SJCRH30 (cell line): ENCODE measurements around the gene ALDOB. TPM values are rescaled to one million over a fixed set of nuclear protein-coding genes. Genes with fewer than 3 reads are reported as not detected.

ENCODE experiments used
- DNase-seq, 2 experiments: peaks; one replicate each; pipeline ENCODE4 v3.0.0-alpha.2; 2015 to 2020
- H3K27ac ChIP-seq: fragments of 250-450 bp; sonication (Bioruptor Pico); 2 replicates; pipeline ENCODE4 v1.5.1; 2020; ENCODE audit warnings: mild to moderate bottlenecking, moderate library complexity
- H3K27me3 ChIP-seq: fragments of 250-450 bp; sonication (Bioruptor Pico); 2 replicates; pipeline ENCODE4 v1.5.1; 2020; ENCODE audit warnings: mild to moderate bottlenecking, moderate library complexity
- H3K36me3 ChIP-seq: fragments of 250-450 bp; sonication (Bioruptor Pico); 2 replicates; pipeline ENCODE4 v1.5.1; 2020; ENCODE audit warnings: mild to moderate bottlenecking, moderate library complexity
- H3K4me1 ChIP-seq: fragments of 250-450 bp; sonication (Bioruptor Pico); 2 replicates; pipeline ENCODE4 v1.5.1; 2020; ENCODE audit warnings: mild to moderate bottlenecking, moderate library complexity
- H3K4me3 ChIP-seq: fragments of 250-450 bp; sonication (Bioruptor Pico); 2 replicates; pipeline ENCODE4 v1.5.1; 2020; ENCODE audit warnings: mild to moderate bottlenecking, moderate library complexity
- H3K9me3 ChIP-seq: fragments of 250-450 bp; sonication (Bioruptor Pico); replicated peaks from 2 replicates; pipeline ENCODE4 v1.5.1; 2020; ENCODE audit warnings: mild to moderate bottlenecking, moderate library complexity
- total RNA-seq: library from RNA; depleted of rRNA; stranded (reverse); fragments of >200 nt; shearing (Covaris generic); gene quantifications from 2 replicates; pipeline ENCODE4 v1.2.3, GENCODE V29; 2014; rRNA removed

The ALDOB gene
- total RNA-seq: not detected in 2 replicates

DNA sequence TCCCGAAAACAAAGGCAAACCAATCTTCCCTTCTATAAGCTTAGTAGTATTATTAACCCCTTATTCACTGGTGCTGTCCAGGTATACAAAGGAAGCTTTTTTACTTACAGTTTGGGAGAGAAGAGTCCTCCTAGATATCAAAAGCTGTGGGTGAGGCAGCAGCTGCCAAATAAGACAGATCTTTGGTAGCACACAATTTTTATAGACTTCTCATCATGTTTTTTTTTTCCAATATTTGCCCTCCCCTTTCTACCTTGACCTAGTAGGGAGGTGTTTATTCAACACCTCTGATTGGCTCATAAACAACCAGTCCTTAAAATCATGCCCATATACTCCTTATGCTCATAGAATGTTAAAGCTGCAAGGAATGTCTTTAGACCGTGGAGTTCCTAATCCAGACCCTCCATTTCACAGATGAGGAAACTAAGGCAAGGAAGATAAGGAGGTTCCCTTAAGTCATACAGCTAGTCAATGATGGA is at the start of gene ALDOB:
Gene ALDOB, minus strand, starts transcription at position 174 of the 479 bp plus-strand sequence. CDS start 4,887 bp downstream, outside the sequence.
- H3K27me3 ChIP-seq: 0 out of 2 replicates have a peak, but pooled peaks cover 7% of the 10 kb centered on the region
- no peaks in the 10 kb centered on the region for H3K9me3 ChIP-seq
- DNase-seq: no peak
- no peaks in the 10 kb centered on the region for H3K36me3 ChIP-seq
- no peak within 1 kb of the TSS for H3K4me3 ChIP-seq
- no peaks in the 10 kb centered on the region for H3K4me1 ChIP-seq
- H3K27ac ChIP-seq: no peak within 1 kb of the TSS

DNA sequence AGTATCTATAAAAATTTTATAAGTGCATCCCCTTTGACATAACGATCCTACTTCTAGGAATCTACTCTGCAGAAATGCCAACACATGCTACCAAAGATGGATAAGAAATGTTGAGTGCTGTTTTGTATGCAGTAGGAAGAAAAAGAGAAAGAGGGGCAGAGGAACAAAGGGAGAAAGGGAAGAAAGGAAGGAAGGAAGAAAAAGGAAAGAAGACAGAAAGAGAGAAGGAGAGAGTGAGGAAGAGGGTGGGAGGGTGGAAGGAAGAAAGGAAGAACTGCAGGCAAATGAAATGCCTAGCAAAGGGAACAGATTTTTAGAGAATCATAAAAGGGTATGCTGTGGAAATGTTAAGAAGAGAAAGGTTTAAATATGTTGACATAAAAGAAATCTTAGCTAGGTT is 48.5 kb upstream of the ALDOB start:
- Histone ChIP-seq H3K9me3 (no peaks in the 10 kb centered on the region), H3K27ac (no peak overlapping the region), H3K36me3 (no peaks in the 10 kb centered on the region), H3K4me3 (no peak overlapping the region), H3K27me3 (no peaks in the 10 kb centered on the region), H3K4me1 (no peaks in the 10 kb centered on the region)
- no peak for DNase-seq

DNA sequence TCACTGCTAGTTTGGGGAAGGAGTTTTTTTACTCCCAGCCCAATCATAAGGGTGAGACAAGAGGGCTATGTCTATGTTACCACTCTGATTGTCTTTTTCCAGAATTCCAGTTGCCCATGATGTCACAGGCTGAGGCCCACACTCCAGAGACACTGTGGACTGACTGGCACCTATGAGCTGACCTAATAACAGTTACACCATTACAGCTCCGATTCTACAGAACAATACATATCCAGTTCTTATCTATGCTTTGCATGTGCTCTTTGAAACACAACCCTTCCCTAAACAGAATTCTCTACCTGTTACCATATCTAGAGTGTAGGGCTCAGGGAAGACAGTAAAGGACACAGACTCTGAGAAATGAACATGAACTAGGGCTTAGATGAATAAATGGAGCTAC is 45.7 kb upstream of the ALDOB start:
- Histone ChIP-seq H3K9me3 (no peaks in the 10 kb centered on the region), H3K4me3 (no peak overlapping the region)

DNA sequence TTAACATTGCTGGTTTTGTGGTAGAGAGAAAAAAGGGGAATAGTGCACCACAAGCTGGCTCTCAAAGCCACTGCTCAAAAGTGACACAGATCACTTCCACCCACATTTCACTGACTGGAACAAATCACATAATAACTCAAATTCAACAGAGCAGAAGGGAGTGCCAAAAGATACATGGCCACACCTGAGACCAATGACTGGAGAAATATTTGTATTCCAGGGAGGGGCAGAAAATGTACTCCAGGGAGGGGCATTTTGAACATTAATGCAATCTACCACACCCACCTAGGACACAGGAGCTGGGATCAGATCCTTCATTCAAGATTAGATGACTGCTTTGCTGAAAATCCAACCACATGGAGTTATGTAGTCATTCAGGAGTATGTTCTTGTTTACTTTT is 44.8 kb upstream of the ALDOB start:
- no peaks in the 10 kb centered on the region for H3K36me3 ChIP-seq
- no peak overlapping the region for H3K27ac ChIP-seq
- H3K4me1 ChIP-seq: no peaks in the 10 kb centered on the region
- no peaks in the 10 kb centered on the region for H3K27me3 ChIP-seq
- no peak for DNase-seq
- no peaks in the 10 kb centered on the region for H3K9me3 ChIP-seq
- no peak overlapping the region for H3K4me3 ChIP-seq

More for the DNA sequence above, 45.7 kb upstream of the ALDOB start:
- no peak overlapping the region for H3K27ac ChIP-seq
- H3K27me3 ChIP-seq: no peaks in the 10 kb centered on the region
- DNase-seq: no peak
- H3K36me3 ChIP-seq: no peaks in the 10 kb centered on the region
- H3K4me1 ChIP-seq: no peaks in the 10 kb centered on the region

DNA sequence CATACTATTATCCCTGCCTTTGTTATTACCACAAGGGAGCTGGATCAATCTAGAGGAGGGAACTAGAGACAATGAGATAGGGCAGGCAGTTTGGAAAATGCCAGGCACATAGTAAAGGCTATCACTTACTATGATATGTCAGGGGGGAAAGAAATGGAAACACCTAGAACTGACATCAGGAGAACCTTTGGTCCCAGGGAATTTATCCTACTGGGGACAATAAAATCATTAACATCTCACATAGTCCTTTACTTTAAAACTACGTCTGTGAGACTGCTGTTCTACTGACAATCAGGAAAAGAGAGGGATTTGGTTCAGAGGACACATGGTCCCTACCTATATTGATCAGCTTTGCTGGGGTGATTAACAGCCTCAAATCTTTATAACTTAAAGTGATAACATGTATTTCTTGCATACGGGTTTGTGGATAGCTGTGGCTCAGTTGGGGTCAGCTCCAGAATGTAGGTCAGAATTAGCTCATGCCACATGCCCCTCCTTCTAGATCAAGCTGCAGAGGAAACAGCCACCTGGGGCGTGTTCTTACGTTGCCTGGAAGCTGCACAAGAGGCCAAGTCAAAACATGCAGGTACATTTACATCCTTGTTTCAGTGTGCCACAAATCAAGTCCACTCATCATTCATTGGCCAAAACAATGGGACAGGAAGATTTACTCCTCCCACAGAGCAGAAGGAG is 43.9 kb upstream of the ALDOB start:
- no peaks in the 10 kb centered on the region for H3K27me3 ChIP-seq
- H3K4me3 ChIP-seq: no peak overlapping the region
- no peak overlapping the region for H3K27ac ChIP-seq
- H3K9me3 ChIP-seq: no peaks in the 10 kb centered on the region
- DNase-seq: no peak
- peaks cover 2% of the 10 kb centered on the region; the same call in 1 of the 2 replicates for H3K36me3 ChIP-seq
- H3K4me1 ChIP-seq: no peaks in the 10 kb centered on the region

DNA sequence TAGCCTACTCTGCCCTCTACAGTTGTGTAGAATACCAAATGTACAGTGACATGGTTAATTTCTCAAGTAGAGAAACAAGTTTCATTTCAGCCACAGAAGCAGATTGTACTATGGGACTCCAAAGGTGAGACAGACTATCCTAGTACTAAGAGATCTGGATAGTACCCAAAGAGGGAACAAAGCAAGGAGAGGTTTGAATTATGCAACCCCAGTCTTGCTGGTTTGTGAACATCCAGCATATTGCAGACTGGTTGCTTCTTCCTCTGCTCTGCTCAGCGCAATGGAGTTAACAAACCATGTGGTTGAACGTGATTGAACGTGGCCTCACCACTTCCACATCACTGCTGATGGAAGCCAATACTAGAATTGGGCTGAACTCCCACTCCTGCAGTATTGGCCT is 43.3 kb upstream of the ALDOB start:
- no peaks in the 10 kb centered on the region for H3K27me3 ChIP-seq
- no peaks in the 10 kb centered on the region for H3K4me1 ChIP-seq

DNA sequence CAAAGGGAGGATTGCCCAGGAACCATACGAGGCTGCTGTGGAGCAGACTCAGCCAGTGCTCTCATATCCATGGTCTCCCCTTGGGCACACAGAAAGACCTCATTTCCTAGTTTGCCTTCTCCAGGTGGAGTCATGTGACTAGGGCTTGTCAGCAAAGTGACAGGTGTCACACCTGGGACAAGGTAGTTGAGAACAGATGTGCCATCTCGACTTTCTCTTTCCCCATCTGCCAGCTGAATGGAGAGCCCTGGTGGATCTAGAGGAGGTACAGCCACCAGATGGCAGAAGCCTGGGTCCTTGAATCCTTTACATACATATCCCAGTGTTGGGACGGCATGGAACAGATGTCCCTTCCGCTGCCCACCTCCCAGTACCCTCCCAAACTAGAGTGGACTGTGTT is 42.9 kb upstream of the ALDOB start:
- no peak for DNase-seq
- no peaks in the 10 kb centered on the region for H3K9me3 ChIP-seq
- H3K27me3 ChIP-seq: no peaks in the 10 kb centered on the region
- H3K4me1 ChIP-seq: no peaks in the 10 kb centered on the region
- peaks cover 2% of the 10 kb centered on the region; the same call in 1 of the 2 replicates for H3K36me3 ChIP-seq
- no peak overlapping the region for H3K4me3 ChIP-seq
- no peak overlapping the region for H3K27ac ChIP-seq

More for the DNA sequence above, 43.3 kb upstream of the ALDOB start:
- Histone ChIP-seq H3K9me3 (no peaks in the 10 kb centered on the region), H3K36me3 (peaks cover 2% of the 10 kb centered on the region; the same call in 1 of the 2 replicates), H3K4me3 (no peak overlapping the region), H3K27ac (no peak overlapping the region)
- no peak for DNase-seq

DNA sequence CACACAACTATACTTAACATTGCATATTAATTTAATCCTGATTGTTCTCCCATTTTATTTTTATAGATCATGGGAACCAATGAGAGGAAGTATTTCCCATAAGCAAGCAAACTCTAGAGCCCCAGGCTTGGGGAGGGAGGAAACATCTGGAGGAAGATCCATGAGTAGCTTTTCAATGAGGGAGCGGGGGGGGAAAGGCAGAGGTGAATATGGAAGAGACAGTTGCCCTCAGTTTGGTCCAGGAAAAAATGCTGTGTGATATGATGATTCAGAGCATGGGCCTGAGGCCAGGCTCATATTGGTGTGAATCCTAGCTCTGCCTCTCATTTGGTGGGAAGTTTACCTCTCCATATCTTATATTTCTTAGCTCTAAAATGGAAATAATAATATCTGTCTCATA is 42.2 kb upstream of the ALDOB start:
- peaks cover 2% of the 10 kb centered on the region; the same call in 1 of the 2 replicates for H3K36me3 ChIP-seq
- no peak for DNase-seq
- H3K27ac ChIP-seq: no peak overlapping the region

DNA sequence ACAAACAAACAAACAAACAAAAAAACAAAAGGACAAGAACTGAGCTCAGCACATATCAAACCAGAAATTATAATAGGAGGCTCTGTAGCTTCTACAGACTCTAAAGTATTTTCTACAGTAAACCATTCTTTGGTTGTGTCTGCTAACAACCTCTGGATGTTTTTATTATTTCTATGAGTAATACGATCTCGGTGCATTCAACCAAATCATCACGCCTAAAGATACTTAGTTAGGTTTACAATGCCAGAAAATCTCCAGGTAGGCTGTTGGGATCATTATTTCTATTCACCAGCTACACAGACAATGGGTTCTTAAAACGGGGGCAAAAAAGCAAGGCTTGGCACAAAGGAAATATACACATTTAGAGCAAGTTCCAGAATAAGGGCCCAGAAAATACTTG is 41.6 kb upstream of the ALDOB start:
- Histone ChIP-seq H3K27ac (no peak overlapping the region), H3K27me3 (no peaks in the 10 kb centered on the region), H3K36me3 (peaks cover 2% of the 10 kb centered on the region; the same call in 1 of the 2 replicates), H3K9me3 (no peaks in the 10 kb centered on the region), H3K4me1 (no peaks in the 10 kb centered on the region), H3K4me3 (no peak overlapping the region)
- DNase-seq: no peak

More for the DNA sequence above, 42.2 kb upstream of the ALDOB start:
- no peaks in the 10 kb centered on the region for H3K4me1 ChIP-seq
- H3K27me3 ChIP-seq: no peaks in the 10 kb centered on the region
- H3K4me3 ChIP-seq: no peak overlapping the region
- H3K9me3 ChIP-seq: no peaks in the 10 kb centered on the region

DNA sequence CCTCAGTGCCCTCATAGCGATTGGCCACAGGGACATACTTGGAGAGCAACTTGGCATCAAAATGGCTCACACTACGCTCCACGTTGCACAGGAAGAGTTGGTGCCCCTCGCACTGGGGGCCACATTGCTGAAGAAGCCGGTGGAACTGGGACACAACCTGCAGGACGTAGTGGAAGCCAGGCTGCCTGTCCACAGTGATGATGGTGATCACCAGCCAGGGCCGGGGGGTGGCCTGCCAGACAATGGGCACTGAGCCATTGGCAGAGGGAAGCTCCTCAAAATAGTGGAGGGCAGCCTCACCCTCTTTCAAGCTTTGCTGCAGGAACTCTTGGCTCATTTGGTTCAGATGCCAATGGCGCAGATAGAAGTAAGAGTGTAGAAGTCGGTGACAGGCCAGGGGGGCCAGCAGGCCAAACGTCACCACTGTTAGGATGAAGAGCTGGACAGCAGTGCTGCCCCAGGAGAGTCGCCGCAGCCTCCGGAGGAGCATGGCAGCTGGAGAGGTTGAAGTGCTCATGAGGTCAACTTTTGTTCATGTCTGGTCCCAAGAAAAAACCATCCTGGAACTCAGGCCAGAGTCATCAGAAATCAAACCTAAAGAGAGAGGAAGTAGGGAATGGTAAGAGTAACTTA is 41.1 kb upstream of the ALDOB start:
- no peaks in the 10 kb centered on the region for H3K9me3 ChIP-seq
- H3K36me3 ChIP-seq: peaks cover 2% of the 10 kb centered on the region; the same call in 1 of the 2 replicates
- no peak overlapping the region for H3K4me3 ChIP-seq
- H3K27me3 ChIP-seq: no peaks in the 10 kb centered on the region
- H3K4me1 ChIP-seq: no peaks in the 10 kb centered on the region
- DNase-seq: no peak
- H3K27ac ChIP-seq: no peak overlapping the region

DNA sequence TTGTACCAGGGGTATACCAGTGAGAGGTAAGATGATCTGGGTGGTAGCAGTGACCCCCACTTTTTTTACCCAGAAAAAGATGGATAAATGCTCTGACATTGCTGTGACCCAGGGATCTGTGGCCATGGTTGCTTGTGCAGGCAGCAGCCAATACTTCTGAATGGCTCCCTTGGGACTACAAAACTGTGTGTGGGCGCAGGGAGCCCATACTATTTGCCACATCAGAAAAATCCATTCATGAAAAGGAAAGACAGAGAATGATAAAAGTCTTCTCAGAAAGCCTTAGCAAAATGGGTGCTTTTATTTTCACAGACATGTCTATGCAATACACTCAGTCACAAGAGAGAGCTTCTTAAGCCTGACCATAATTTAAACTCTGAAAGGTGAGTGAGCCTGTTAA is 37.3 kb upstream of the ALDOB start:
- H3K4me1 ChIP-seq: peaks cover 23% of the 10 kb centered on the region
- no peak overlapping the region for H3K4me3 ChIP-seq
- H3K27ac ChIP-seq: no peak overlapping the region
- H3K27me3 ChIP-seq: no peaks in the 10 kb centered on the region
- H3K36me3 ChIP-seq: peaks cover 4% of the 10 kb centered on the region; the same call in 1 of the 2 replicates
- DNase-seq: no peak
- no peaks in the 10 kb centered on the region for H3K9me3 ChIP-seq

DNA sequence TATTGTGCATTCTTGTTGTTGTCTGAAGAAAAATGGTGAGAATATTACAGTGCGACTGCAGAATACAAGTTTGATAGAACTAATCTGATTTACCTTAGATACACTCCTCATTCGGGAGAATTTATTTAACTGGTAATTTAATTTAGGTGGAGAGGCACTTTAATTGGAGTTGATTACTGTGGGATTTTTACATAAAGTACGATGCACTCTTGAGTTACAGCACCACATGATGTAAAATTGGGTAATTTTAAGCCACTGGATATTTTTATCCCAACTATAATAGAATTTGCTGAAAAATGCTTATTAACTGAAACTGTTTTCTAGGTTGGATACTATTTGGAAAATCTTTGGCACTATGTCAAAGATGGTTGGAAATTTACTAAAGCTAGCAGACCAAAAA is 35.4 kb upstream of the ALDOB start:
- Histone ChIP-seq H3K9me3 (no peaks in the 10 kb centered on the region), H3K4me1 (peaks cover 37% of the 10 kb centered on the region), H3K27me3 (no peaks in the 10 kb centered on the region), H3K4me3 (no peak overlapping the region), H3K36me3 (peaks cover 4% of the 10 kb centered on the region; the same call in 1 of the 2 replicates), H3K27ac (no peak overlapping the region)
- no peak for DNase-seq

DNA sequence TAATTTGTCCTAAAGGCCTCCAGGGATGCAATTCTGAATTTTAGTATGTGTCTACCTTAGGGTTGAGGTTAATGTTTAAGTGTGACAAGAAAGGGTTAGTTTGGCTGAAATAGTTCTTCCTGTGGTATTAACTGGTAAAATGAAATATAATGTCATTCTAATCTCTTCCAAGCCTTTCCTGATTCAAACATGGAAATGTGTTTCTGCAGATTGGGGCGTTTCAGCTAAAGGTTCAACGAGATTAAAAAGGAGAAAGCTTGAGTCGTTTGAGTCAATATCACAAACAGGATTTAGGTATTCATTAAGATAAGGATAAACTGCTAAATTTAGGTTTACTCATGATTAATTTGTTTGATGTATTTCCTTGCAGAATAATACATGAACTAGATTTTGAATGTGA is 34.4 kb upstream of the ALDOB start:
- peaks cover 4% of the 10 kb centered on the region; the same call in 1 of the 2 replicates for H3K36me3 ChIP-seq

DNA sequence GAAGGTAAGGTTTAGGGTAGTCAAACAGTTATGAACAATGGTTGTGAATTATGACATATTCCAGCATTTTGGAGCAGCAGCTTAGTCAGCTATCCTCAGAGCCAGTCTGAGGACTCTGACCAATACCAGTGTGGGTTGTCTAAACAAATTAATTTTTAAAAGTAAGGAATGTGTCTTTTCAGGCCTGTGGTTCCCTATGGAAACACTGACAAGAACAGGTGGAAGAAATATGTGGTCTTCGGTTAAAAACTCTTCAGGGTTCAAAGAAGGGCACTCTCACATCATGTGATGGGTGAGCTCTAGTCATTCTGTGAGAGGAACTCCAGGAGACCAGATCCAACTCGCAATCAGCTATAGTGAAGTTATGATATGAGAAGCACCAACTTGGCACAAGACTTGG is 33.5 kb upstream of the ALDOB start:
- H3K27me3 ChIP-seq: no peaks in the 10 kb centered on the region
- H3K9me3 ChIP-seq: no peaks in the 10 kb centered on the region
- H3K4me1 ChIP-seq: peaks cover 37% of the 10 kb centered on the region
- peak overlapping the region; percentile 56 for H3K27ac ChIP-seq
- H3K4me3 ChIP-seq: peak overlapping the region; percentile 29
- DNase-seq: peak; percentile 45 to 76
- H3K36me3 ChIP-seq: 0 out of 2 replicates have a peak, but pooled peaks cover 2% of the 10 kb centered on the region

More for the DNA sequence above, 34.4 kb upstream of the ALDOB start:
- Histone ChIP-seq H3K4me1 (peaks cover 37% of the 10 kb centered on the region), H3K9me3 (no peaks in the 10 kb centered on the region), H3K4me3 (no peak overlapping the region), H3K27me3 (no peaks in the 10 kb centered on the region), H3K27ac (no peak overlapping the region)
- DNase-seq: no peak

DNA sequence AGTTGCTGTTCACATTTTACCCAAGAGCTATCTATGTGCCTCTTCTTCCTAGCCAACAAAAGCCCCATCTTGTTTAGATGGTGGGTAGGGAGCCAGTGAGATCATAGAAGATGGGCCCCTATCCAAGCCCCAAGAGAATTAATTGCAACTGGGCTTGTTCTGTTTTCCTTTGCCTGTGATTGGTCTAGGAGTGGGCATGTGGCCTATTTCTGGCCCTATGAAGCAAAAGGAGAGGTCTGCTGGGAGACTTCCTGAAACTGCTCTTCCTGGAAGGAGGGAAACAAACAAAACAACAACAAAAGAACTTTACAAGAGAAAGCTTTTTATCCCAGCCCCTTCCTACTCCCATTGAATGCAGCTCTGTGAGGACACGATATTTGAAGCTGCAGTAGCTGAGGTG is 32.5 kb upstream of the ALDOB start:
- H3K4me1 ChIP-seq: peaks cover 37% of the 10 kb centered on the region
- 0 out of 2 replicates have a peak, but pooled peaks cover 2% of the 10 kb centered on the region for H3K36me3 ChIP-seq
- peak overlapping the region; percentile 56 for H3K27ac ChIP-seq
- no peaks in the 10 kb centered on the region for H3K9me3 ChIP-seq
- H3K27me3 ChIP-seq: no peaks in the 10 kb centered on the region
- H3K4me3 ChIP-seq: peak overlapping the region; percentile 29
- peak; percentile 48 to 67 for DNase-seq
